ENCODE data around the gene TRPM2.

TRPM2 gene

GRCh38 chr21:44379991-44380865, 26.8 kb downstream of the TRPM2 start:
- in situ Hi-C loops (cut with HindIII; ENCODE audit: low sequenced_read_pairs) = loop anchor here (25.0 kb wide), 1 partner anchor 107 kb away; no protein-coding TSS in a partner anchor

DNA sequence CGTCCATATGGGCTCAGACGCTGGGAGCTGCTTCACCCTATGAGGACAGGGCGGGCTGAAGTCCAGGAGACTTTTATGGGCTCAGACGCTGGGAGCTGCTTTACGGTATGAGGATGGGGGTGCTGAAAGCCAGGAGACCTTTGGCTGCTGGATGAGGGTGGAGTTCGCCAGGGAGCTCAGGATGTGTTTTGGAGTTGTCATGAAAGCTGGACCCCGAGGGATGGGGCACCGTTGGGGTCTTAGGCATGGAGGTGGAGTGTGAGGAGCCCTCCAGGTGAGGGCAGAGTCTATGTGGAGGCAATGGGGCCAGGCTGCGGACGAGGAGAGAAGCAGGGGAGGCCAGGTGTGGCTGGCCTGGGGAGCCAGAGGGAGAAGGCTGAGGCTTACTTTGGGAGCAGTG, 27.5 kb downstream of the TRPM2 start:
- DNase-seq (ENCODE audit: low read depth) = no peak
- TF ChIP-seq, protein P1, sequence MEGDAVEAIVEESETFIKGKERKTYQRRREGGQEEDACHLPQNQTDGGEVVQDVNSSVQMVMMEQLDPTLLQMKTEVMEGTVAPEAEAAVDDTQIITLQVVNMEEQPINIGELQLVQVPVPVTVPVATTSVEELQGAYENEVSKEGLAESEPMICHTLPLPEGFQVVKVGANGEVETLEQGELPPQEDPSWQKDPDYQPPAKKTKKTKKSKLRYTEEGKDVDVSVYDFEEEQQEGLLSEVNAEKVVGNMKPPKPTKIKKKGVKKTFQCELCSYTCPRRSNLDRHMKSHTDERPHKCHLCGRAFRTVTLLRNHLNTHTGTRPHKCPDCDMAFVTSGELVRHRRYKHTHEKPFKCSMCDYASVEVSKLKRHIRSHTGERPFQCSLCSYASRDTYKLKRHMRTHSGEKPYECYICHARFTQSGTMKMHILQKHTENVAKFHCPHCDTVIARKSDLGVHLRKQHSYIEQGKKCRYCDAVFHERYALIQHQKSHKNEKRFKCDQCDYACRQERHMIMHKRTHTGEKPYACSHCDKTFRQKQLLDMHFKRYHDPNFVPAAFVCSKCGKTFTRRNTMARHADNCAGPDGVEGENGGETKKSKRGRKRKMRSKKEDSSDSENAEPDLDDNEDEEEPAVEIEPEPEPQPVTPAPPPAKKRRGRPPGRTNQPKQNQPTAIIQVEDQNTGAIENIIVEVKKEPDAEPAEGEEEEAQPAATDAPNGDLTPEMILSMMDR (IDR thresholded peaks at IDR 0.05; ENCODE audit: low read depth, low read length, missing control alignments) = no peak
- no peak overlapping the region for H3K4me3 ChIP-seq (ENCODE audit: low read depth, low read length)
- in situ Hi-C loops (cut with HindIII; ENCODE audit: low sequenced_read_pairs) = loop anchor here (25.0 kb wide), 1 partner anchor 106 kb away; no protein-coding TSS in a partner anchor

More at GRCh38 chr21:44379991-44380865, 26.8 kb downstream of the TRPM2 start:
- no peak overlapping the region for H3K4me3 ChIP-seq (ENCODE audit: low read depth, low read length)
- TF ChIP-seq, protein P1 (IDR thresholded peaks at IDR 0.05; ENCODE audit: low read depth, low read length, missing control alignments) = no peak
- DNase-seq (ENCODE audit: low read depth) = no peak

- TF ChIP-seq, protein P1 (IDR thresholded peaks at IDR 0.05; ENCODE audit: low read depth, low read length, missing control alignments) = no peak
- no peak overlapping the region for H3K4me3 ChIP-seq (ENCODE audit: low read depth, low read length)
- no peak for DNase-seq (ENCODE audit: low read depth)
- in situ Hi-C loops (cut with HindIII; ENCODE audit: low sequenced_read_pairs) = loop anchor here (25.0 kb wide), 1 partner anchor 105 kb away; no protein-coding TSS in a partner anchor
These were observed 28.5 kb downstream of the TRPM2 start for GRCh38 chr21:44381874-44382273.

DNA sequence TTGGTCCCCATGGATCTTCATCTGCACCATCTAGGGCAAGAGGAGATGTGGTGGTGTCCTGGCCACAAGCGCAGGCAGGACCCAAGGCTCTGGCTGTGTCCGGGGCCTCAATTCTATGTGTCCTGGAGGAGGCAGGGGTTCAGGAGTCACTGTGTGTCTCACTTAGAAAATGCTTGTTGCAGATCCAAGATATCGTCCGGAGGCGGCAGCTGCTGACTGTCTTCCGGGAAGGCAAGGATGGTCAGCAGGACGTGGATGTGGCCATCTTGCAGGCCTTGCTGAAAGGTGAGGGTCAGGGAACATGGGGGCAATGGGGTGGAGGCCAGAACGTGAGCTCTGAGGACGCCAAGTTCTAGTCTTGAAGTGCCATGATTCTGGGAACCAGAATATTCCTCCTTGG, 29.1 kb downstream of the TRPM2 start:
- DNase-seq (ENCODE audit: low read depth) = no peak
- no peak overlapping the region for H3K4me3 ChIP-seq (ENCODE audit: low read depth, low read length)
- TF ChIP-seq, protein P1 (IDR thresholded peaks at IDR 0.05; ENCODE audit: low read depth, low read length, missing control alignments) = no peak
- in situ Hi-C loops (cut with HindIII; ENCODE audit: low sequenced_read_pairs) = loop anchor here (25.0 kb wide), 1 partner anchor 105 kb away; no protein-coding TSS in a partner anchor

- in situ Hi-C loops (cut with HindIII; ENCODE audit: low sequenced_read_pairs) = loop anchor here (25.0 kb wide), 1 partner anchor 104 kb away; no protein-coding TSS in a partner anchor
- DNase-seq (ENCODE audit: low read depth) = no peak
- no peak overlapping the region for H3K4me3 ChIP-seq (ENCODE audit: low read depth, low read length)
- TF ChIP-seq, protein P1 (IDR thresholded peaks at IDR 0.05; ENCODE audit: low read depth, low read length, missing control alignments) = no peak
These were observed 29.8 kb downstream of the TRPM2 start for GRCh38 chr21:44383216-44383615.

- in situ Hi-C loops (cut with HindIII; ENCODE audit: low sequenced_read_pairs) = loop anchor here (25.0 kb wide), 1 partner anchor 102 kb away; no protein-coding TSS in a partner anchor
- TF ChIP-seq, protein P1 (IDR thresholded peaks at IDR 0.05; ENCODE audit: low read depth, low read length, missing control alignments) = no peak
- no peak for DNase-seq (ENCODE audit: low read depth)
- no peak overlapping the region for H3K4me3 ChIP-seq (ENCODE audit: low read depth, low read length)
These were observed 31.5 kb downstream of the TRPM2 start for GRCh38 chr21:44384968-44385367.

All from astrocyte of the cerebellum (primary cell).